ENCODE measurements around the gene LAT.

GRCh38 chr16:28991687-28992086, 6.8 kb downstream of the LAT start:
- TF ChIP-seq POLR2A (IDR thresholded peaks at IDR 0.05; ENCODE audit: low read length) = peak; percentile 17
- TF ChIP-seq GATA1 (IDR thresholded peaks at IDR 0.05; ENCODE audit: low read depth, low read length) = no peak
